Measurements from ENCODE around the gene LIPG.

Gene LIPG

DNA sequence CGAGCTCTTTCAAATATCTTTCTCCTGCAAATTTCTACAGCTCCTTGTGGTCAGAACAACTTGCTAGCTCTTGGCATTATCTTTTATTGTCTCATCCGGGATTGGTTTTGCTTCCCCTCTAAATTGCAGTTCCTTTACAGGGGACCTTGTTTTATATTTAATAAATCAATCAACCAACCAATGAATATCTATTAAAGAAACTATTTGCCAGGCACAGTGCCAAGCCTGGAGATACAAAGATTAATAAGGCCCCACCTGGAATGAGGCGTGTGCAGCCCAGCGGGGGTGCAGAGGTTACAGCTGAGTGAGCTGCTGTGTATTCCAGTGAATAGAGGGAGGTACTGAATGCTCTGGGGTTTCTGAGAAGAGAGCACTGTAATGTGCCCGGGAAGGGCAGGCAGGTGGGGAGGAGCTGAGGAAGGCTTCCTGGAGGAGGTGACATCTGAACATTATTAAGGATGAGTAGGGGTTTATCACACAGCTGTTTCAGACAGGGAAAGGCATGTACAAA lies 51.8 kb downstream of the LIPG start:
- no peak for DNase-seq

DNA sequence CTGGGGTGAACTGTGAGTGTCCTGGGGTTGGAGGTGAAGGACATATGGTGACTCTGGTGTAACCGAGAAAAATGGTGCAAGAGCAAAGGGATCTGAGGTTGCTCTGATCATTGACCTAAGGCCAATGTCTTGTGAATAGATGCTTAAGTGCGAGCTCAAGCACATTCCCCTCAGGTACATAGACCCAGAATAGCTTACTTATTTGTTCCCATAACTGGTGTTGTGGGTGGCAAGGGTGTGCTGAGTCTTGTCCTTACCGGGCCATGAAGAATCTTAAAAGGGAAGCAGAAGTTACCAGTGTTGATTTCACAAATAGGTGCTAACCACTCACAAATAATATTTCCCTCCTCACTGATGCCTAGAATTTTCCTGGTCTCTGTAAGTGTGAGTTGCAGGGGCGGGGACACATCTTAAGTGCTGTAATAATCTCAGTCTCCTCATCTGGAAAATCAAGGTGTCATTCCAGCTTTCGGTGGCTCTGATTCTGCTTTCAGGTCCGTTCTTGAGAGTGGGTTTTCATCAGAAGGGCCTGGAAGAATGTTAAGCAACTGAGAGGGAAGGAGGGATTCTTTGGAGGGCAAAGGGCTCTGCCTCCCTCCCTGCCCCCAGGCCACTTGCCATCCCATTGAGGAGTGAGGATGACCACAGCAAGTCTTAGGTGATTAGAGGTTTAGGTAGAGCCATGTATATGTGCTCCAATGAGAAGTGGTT lies 54.9 kb downstream of the LIPG start:
- DNase-seq = no peak

DNA sequence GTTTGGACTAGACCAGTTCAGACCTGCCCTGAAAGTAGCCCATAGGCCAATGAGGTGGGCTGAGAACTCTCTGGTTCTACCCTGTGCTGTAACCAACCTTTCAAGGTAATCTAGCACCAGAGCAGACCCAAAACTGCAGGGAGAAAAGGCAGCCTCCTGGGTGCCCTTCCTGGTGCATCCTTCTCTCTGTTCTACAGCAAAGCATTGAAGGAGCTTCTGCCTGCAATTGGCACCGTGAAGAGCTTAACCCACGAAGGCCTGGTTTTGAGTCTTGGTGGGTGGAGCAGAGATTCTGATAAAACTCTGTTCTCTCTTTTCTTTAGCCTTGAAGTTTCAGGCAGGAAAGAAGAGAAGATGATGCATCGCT lies 55.5 kb downstream of the LIPG start:
- no peak for DNase-seq

DNA sequence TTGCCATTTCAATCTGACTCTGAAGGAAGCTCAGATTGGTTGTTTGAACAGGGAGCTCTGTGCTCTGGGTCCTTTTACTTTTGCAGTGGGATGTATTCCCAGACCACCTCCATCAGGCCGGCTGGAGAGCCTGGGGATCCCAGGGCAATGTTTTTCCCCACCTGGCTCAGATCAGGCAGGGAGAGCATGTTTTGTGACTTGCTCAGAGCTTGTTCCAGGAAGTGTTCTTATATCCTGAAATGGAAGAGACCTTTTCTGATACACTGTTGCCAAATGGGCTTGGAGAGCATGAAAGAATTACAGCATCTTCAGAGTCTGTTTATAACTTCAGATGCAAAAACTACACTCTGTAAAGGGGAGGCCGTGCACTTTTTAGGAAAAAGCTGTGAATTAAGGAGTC lies 56.0 kb downstream of the LIPG start:
- no peak for DNase-seq

GRCh38 chr18:49618742-49619681 lies 57.2 kb downstream of the LIPG start:
- no peak for DNase-seq

DNA sequence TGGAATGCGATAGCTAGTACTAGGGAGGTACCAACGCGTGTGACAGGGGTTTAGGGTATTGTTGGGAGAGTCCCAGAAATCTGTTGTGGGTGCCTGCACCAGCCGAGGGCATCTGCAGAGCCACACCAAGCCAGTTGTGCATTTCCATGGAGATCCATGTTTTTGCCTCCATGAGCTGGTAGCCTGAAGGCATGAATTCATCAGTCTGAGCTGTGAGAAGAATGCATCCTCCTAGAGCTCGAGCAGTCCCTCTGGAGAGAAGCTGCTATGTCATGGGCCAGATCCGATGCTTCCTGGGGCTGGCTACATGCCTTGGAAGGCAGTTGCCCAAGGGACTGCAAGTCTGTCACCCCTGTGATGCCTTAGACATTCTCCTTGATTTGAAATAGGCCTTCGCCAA lies 57.9 kb downstream of the LIPG start:
- no peak for DNase-seq

DNA sequence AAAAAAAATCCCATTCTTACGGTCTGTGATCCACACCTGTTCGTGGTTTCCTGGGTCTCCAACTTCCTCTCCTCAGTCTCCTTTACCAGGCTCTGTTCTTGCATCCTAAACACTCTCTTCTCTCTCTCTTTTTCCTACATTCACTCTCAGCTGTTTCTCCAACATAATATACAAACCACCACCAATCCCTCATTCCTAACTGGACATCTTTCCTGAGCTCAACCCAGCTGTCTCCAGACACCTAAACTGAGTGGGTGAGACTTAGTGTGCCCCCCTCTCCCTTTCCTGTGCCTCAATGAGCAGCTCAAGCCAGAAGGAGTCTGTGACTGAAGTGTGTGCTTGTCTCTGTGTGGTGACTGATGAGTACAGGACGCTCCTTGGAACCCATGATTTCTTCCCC lies 59.4 kb downstream of the LIPG start:
- no peak for DNase-seq

- no peak for DNase-seq
Observed at GRCh38 chr18:49621717-49622351, 60.0 kb downstream of the LIPG start.

GRCh38 chr18:49623571-49623970 lies 61.7 kb downstream of the LIPG start:
- DNase-seq = no peak

- no peak for DNase-seq
Observed at GRCh38 chr18:49625021-49625691, 63.3 kb downstream of the LIPG start.

- no peak for DNase-seq
Observed at GRCh38 chr18:49626842-49627467, 65.1 kb downstream of the LIPG start.

- no peak for DNase-seq
Observed at GRCh38 chr18:49628119-49628518, 66.3 kb downstream of the LIPG start.

DNA sequence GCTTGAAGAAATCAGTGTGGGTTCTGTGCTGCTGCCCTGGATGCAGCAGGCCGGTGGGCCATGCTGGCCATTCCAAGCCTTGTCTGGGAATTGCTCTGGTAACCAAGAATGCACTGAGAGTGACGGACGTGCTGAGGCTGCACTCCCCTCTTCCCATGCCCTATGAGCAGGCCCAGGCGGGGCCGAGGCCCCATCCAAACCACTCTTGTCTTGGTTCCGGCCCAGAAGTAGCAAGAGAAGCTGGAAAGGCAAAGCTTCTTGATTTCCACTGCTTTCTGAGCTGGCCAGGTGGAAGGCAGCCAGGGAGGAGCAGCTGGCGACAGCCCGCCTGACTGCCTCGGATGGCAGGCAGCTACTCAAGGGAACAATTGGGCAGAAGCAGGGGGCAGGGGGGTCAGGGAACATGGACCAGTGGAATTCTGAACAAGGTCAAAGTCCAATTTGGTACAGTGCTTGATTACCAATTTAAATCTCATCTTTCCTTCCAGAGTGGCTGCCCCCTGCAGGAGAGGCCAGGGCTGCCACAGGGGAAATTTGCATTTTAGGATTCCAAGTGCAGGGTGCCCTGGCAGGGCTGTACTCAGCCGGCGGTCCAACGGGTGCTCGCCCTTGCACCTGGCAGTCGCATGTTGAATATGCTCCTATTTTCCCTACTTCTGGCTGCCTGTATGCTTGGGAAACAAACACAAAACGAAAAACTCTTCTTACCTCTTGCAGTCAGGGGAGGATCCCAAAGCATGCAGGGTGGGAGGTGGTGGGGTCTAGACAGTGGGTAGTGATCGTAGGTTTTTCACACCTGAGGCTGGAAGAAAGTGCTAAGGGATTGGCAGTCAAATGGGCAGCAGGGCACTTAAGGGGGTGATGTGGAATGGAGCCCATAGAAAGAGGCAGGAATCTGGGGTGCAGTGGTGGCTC lies 67.3 kb downstream of the LIPG start:
- no peak for DNase-seq

DNA sequence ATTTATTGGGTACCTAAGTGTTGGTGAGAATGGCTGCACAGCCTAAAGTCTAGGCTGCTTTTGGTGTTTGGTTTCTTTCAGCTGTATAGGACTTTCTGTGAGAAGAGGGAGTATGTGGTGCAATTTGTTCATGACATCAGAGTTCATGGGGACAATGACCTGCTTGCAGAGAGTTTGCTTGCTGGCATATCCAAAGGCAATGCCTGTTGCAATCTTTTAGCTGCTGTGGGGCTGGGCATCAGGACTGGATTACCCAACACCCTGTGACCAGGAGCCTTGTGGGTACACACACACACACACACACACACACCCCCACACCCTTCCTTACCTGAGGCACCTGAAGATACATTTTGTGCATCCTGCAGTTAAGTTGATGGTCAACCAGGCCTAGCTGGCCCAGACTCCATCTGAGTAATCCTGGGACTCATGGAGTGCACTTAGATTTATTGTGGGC lies 68.4 kb downstream of the LIPG start:
- DNase-seq = no peak

- DNase-seq = no peak
Observed at GRCh38 chr18:49631146-49631866, 69.4 kb downstream of the LIPG start.

GRCh38 chr18:49632588-49632987 lies 70.7 kb downstream of the LIPG start:
- no peak for DNase-seq

GRCh38 chr18:49638209-49638785 lies 76.4 kb downstream of the LIPG start:
- DNase-seq = no peak

DNA sequence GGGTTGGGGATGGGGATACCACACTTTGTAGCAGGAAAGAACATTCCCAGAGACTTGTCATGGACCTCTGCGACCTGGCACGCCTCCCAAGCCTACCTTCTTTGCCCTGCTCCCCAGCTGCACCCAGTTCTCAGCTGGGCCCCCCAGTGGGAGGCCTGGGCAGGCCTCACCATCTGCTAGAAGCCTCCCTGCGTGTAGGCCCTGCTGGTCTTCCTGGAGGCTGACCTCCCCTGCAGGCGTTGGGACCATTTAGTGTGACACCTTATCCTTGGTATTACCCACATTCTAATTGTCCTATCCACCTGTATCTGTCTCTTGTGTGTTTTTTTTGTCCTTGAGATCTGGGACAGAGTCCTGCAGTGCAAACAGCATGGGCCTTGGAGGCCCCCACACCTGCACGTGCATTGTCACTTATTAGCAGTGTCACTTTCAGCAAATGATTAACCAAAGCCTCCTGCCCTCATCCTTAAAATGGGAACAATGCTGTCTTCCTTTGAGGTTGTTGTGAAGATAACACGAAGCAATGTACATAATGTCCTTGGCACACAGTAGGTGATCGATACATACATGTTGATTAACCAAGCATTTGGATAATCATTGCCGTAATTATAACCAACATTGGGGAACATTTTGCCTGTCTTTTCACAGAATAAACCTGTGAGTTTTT lies 77.2 kb downstream of the LIPG start:
- DNase-seq = no peak

- DNase-seq = no peak
Observed at GRCh38 chr18:49639643-49640391, 78.0 kb downstream of the LIPG start.
